EL (cell line): ENCODE measurements around the gene TPBGL.

Source experiments
- DNase-seq: peaks from one replicate; pipeline ENCODE4 v3.0.0-alpha.2; 2016

TPBGL gene

GRCh38 chr11:75240311-75241035, at the start of gene TPBGL:
Gene TPBGL (plus strand): TSS chr11:75240774. CDS start chr11:75241050, 276 bp downstream.
- DNase-seq: peak; percentile 15

GRCh38 chr11:75191330-75191717, 49.2 kb upstream of the TPBGL start:
- no peak for DNase-seq

- no peak for DNase-seq
Observed at GRCh38 chr11:75193271-75193670, 47.3 kb upstream of the TPBGL start.

GRCh38 chr11:75193711-75194110, 46.9 kb upstream of the TPBGL start:
- DNase-seq: no peak

- DNase-seq: no peak
Observed at GRCh38 chr11:75194147-75194546, 46.4 kb upstream of the TPBGL start.

GRCh38 chr11:75195167-75195962, 45.2 kb upstream of the TPBGL start:
- DNase-seq: no peak

- no peak for DNase-seq
Observed at GRCh38 chr11:75196426-75196825, 44.1 kb upstream of the TPBGL start.

- DNase-seq: no peak
Observed at GRCh38 chr11:75197512-75198277, 42.9 kb upstream of the TPBGL start.

- DNase-seq: no peak
Observed at GRCh38 chr11:75198278-75198973, 42.1 kb upstream of the TPBGL start.

GRCh38 chr11:75199412-75199955, 41.1 kb upstream of the TPBGL start:
- no peak for DNase-seq

- DNase-seq: no peak
Observed at GRCh38 chr11:75200051-75200450, 40.5 kb upstream of the TPBGL start.

- no peak for DNase-seq
Observed at GRCh38 chr11:75200531-75200930, 40.0 kb upstream of the TPBGL start.

- DNase-seq: no peak
Observed at GRCh38 chr11:75201771-75202170, 38.8 kb upstream of the TPBGL start.

- DNase-seq: no peak
Observed at GRCh38 chr11:75202195-75202594, 38.4 kb upstream of the TPBGL start.

GRCh38 chr11:75203138-75203537, 37.4 kb upstream of the TPBGL start:
- no peak for DNase-seq

- no peak for DNase-seq
Observed at GRCh38 chr11:75203641-75204011, 36.9 kb upstream of the TPBGL start.

- DNase-seq: no peak
Observed at GRCh38 chr11:75204012-75204674, 36.4 kb upstream of the TPBGL start.

- DNase-seq: peak; percentile 82
Observed at GRCh38 chr11:75204685-75205563, 35.6 kb upstream of the TPBGL start.

GRCh38 chr11:75205564-75206020, 35.0 kb upstream of the TPBGL start:
- no peak for DNase-seq

- no peak for DNase-seq
Observed at GRCh38 chr11:75208446-75208845, 32.1 kb upstream of the TPBGL start.

- DNase-seq: no peak
Observed at GRCh38 chr11:75212411-75212810, 28.2 kb upstream of the TPBGL start.
